HG03108 (cell line): ENCODE data around the gene CLEC16A.

Source experiments
- ATAC-seq: cut with Tn5 transposase; IDR thresholded peaks from one replicate; pipeline ENCODE4 v1.9.1; 2021; ENCODE audit warnings: moderate library complexity; ENCODE audit not compliant: unreplicated experiment

CLEC16A gene

DNA sequence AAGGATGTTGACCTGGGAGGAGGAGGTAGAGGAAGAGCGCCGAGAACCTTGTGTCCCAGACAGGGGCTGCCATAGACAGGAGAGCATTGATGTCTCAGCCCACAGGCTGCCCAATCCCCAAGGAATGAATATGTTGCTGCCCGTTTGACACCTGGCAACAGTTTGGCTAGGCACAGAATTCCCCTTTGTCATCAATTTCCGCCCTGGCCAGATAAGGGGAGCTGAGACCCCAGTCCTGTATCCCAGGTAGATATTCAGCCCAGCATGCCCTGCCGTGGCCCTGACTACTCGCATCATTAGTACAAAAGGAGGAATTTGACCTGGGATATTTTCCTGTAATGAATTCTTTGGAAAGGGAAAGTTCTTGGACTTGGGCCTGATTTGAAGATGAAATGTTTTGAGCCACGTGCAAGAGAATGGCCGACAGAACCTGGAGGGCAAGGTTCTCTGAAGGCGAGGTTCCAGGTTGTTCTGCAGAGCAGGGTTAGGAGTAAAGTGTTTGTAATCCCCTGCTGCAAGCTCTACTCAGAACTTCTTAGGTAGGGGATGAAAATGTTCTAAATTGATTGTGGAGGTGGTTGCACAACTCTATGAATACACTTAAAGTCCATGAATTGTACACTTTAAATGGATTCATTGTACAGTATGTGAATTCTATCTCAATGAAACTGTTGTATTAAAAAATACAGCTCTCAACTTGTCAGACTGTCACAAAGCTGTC is 202.8 kb downstream of the CLEC16A start:
- no peak for ATAC-seq

DNA sequence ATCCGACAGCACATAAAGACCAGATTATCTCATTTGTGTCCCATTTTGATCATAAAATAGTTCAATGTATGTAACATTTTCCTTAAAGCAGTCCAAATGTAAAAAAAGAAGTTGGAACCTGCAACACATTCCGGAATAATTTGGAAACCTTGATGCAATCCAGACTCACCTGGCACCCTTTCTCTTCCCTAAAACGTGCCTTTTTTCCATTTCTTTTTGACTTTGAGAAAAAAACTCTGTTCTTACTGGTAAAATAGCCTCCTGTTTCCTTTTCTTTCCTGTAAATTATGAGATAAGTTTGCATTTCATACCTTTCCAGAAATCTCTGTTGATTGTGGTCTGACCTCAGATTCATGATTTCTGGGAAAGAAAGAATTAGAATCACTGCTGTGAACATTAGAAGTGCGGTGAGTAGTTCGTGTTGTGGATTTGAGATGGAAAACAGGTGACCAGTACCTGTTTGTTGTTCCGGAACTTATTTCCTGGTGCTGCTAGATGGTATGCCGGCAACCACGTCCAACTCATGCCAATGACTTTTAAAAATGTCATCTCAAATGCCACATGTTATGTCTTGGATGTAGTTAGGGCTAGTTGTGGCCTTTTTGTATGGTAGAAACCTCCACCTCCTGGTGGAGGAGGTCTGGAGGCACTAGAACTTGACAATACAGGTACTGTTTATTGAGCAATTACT is 203.5 kb downstream of the CLEC16A start:
- ATAC-seq = no peak

DNA sequence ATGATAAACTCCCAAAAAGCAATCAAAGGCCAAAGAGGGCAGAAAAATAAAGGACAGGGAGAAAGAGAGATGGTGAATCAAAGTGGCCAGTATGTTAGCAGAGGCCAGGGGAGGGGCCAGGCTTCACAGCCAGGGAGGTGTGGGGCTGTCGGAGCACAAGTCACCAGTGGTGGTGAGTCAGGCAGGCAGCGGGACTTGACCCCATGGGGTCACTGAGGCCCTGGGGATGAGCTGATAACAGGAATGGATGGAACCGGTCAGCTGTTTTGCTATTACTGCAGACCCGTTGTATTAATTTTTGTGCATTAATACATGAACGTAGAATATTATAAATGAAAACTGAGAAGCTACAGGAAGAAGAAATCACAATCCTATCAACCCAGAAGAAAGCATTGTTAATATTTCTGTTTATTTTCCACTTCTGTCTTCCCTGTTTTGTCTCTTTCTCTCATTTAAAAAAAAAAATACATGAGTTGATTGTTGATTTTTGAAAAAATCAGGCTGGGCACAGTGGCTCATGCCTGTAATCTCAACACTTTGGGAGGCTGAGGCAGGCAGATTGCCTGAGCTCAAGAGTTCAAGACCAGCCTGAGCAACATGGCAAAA is 204.8 kb downstream of the CLEC16A start:
- ATAC-seq = no peak

DNA sequence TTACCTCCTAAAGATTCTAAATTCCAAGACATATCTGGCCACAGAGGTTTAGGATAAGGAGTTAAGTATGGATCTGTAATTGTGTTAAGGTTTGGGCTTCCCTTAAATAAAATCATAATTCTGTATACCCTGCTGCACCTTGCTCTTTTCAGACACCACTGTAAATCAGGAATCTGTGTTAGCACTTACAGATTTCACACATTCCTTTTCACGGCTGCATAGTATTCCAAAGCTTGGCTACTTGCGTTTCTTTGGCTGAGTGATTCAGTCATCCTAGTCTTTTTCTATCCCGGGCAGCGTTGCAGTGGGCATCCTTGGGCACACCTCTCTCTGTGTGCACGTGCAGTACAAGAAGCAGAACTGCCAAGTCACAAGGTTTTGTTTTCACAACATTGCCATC is 205.8 kb downstream of the CLEC16A start:
- ATAC-seq = no peak

DNA sequence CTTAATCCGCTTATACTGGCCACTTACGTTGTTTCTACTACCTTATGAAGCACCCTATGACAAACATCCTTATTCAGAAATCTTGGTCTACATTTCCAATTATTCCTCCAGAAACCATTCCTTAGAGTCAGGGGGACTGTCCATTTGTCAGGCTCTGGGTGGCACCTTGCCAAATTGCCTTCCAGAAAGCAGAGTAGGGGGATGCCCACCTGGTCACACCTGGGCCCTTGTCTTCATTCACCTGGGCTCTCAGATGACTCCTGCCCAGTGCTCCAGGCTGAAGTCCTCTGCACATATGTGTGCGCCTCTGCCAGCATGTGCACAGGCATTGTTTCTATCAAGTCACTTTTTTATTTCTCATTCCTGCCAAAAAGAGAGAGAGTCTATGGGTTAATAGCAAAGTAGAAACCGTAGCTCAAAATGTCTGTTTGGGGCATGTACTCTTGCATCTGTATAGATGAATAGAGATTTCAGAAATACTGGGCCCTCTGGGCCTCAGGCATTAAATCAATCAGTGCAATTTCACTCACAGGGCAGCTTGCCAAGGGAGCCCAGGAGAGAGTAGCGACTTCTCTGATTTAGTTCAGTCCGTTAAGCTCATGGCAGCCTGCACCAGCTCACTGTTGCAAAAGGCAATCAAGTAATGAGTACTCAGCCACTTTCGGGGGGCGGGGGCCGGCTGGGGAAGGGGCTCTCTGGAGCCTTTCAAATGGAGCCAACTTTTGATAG is 207.0 kb downstream of the CLEC16A start:
- ATAC-seq = no peak

DNA sequence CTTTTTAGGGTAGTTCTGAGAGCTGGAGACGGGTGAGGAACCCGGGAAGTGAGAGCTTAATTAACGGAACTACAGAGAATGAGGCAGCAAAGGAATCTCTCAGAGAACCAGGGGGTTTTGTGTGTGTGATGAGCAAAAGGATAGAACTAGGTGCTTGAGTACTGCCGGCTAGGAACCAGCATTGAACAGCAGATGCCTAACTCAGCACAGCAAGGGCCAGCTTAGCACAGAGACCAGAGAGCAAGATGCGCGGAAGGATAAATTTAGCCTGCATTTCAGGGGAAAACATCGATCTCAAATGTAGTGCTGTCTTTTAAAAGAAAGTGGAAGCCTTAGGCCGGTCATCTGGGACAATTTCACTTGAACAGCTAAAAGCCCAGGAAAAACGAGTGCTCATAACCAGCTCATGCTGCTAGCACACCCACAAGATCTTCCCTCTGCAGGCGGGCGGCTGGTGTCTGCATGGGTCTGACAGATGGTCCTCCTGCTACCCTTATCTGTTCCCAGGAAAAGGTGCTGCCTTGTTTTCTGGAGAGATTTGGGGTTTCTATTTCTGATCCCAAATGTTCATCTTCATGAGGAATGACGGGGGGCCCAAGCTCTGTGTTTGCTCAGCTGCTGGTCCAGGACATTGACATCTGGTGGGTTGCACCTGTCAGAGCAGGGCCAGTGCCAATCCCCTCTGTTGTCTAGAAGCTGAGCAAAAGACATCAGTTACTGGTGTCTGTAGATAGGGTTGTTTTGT is 207.7 kb downstream of the CLEC16A start:
- ATAC-seq = no peak

DNA sequence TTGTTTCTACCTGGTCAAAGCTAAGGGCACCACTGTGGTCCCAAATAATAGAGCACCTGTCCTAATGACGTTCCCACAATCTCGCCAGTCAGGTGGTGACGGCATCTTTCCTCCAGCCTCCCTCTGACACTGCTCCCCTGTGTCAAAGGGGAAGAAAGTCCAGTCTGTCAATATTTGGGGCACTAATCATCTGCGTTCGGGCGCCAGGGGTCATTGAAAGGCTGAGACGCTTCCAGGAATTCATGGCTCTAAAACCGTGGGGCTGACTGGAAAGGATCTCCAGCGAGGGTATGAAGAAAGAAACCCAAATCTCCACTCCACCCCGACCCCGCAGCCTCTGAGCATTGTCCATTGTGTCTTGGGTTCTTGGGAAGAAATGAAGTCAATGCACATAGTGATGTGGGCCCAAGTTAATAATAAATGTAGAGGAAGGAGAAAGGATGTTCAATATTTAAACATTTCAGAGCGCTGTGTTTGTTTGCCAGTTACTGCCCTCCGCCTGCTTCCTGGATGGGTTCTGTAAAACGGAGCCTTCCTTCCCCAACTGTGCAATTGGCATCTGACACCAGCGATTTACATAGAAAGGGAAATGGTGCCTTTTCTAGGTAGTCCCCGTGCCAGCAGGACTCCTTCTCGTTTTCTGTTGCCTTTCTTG is 208.4 kb downstream of the CLEC16A start:
- no peak for ATAC-seq

DNA sequence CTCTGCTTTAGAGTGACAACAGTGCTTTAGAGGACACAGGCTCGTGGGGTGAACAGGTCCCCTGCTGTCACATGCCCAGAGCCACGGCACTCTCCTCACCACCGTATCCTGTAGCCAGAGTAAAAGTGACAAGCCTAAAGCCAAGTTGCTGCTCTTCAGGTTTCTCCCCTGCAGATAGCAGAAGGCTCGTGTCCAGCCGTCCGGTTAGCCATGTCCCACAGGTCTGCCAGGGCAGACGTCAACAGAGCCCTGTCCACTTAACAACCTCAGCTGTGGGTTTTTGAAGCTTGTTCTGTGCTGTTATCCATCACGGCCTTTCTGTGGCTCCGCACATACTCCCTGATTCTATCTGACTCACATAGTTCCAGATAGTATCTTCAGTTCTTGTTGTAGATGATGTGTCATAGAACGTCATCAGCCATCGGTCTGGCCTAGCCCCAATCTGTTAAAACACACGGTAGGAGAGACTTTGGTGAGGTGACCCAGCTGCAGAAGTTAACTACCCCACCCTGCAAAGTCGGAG is 211.0 kb downstream of the CLEC16A start:
- no peak for ATAC-seq

DNA sequence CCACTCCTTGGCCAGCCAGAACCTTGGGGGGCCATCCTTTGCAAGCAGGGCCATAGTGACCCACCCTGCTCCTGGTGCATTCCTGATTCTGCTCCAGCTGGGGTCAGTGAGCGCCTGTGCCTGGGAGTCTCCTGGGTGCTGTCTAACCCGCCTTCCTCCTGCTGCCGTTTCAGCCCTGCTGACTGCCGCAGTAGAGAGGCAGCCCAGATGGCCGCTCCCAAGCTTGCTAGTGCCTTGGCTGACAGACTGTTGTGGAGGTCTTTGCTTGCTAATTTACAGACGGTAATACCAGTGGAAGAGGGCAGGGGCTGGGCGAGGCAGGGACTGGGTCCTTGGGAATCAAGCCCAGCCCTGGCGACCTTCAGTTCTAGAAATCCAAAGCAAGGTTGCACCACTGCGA is 212.0 kb downstream of the CLEC16A start:
- no peak for ATAC-seq

DNA sequence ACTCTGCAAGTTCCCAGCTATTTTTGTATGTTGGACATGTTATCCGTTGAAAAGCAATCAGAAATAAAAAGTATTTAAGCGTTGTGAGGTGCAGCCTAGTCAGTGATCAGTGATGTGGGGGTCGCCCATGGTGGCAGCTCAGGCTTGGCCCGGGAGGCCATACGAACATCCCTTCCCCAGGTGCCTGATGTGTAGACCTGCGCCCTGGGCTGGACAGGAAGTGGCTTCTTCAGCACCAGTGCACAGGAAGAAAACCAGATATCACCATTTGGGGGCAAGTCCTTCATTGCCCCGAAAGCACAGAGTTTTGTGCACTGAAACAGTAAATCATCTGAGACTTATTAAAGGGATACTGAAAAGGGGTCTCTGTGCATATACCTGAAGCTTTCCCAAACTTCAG is 212.8 kb downstream of the CLEC16A start:
- no peak for ATAC-seq

DNA sequence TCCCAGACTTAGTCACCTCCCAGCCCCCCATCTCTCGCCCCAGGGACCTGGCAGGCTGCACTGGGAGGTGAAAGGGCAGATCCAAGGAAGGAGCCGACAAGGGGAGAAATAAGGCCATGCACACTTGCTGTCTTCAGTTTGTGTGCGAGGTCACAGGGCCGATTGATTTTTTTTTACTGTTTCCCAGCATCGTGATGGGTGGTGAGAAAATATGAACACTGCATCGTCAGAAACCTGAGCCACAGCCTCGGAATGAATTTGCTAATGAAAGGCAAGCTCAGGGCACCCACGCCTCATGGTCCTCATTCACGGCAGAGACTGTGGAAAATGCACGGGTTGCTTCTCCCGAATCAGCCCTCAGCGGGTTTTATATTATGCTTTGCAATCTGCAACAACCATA is 213.7 kb downstream of the CLEC16A start:
- no peak for ATAC-seq

DNA sequence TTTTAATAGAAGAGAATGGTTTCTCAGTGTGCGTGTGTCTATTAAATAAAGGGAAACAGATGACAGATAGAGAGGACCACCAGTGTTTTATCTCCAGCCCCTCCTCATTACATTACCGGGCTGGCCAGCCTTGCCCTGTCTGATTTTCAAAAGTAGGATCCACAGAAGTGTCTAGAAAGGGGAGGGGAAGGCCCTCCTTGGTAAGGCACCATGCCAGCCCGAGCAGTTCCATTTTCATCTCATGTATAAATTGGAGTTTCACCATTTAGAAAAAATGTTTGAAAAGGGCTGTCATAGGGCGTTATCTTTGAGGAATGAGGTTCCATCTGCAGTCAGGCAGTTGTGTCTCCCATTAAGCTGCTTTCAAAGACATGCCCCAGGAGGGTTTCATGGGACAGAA is 214.9 kb downstream of the CLEC16A start:
- ATAC-seq = no peak

DNA sequence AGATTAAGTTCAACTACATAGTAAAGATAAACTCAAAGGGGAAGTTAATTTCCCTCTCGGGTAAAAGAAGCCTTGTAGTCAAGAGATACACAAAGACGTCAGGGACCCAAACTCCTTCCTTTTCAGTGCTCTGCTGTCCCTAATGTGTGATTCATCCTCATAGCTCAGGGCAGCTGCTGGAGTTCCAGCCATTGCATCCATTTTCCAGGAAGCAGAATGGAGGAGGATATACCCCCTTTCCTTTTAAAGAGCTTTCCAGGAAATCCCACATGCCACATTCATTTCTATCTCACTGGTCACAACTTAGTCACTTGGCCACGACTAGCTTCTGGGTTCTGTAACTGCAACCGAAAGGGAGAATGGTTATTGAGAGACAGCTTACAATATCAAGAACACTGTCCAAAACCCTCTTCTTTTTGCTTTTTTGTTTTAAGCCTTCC is 216.3 kb downstream of the CLEC16A start:
- no peak for ATAC-seq

DNA sequence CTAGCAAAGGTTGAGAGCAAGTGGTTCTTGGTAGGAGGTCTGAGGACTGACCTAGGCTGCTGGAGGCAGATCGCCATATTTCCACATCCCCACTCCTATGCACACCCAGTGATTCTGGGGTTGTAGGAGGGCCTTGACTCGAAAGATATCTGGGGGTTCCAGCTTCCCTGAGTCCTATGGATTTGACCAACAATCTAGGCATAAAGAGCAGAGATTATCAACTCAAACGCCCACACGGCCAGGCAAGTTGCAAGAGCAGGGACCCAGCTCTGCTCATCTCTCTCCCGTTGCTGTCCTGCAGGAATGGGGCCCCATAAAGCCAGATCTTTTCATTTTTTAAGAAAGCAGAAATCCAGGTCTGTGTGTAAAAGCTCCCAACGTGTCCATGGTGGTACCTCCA is 217.1 kb downstream of the CLEC16A start:
- no peak for ATAC-seq

DNA sequence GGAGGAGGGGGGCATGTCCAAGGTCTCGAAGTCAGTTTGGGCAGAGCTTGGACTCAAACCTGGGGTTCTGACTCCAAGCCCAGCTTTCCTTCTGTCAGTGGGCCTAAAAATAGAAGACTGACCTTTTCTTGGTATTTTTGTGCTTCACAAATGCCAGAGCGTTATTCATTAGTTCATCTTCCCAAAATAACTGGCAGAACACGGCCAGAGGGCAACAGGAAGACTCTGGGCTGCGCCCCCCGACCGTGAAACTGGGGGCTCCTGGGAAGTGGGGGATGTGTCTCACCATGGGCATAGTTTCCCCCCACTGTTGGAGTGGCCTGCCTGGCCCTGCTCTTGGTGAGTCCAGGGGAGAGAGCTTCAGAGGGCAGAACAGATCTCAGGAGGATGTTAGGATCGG is 217.6 kb downstream of the CLEC16A start:
- ATAC-seq = no peak

DNA sequence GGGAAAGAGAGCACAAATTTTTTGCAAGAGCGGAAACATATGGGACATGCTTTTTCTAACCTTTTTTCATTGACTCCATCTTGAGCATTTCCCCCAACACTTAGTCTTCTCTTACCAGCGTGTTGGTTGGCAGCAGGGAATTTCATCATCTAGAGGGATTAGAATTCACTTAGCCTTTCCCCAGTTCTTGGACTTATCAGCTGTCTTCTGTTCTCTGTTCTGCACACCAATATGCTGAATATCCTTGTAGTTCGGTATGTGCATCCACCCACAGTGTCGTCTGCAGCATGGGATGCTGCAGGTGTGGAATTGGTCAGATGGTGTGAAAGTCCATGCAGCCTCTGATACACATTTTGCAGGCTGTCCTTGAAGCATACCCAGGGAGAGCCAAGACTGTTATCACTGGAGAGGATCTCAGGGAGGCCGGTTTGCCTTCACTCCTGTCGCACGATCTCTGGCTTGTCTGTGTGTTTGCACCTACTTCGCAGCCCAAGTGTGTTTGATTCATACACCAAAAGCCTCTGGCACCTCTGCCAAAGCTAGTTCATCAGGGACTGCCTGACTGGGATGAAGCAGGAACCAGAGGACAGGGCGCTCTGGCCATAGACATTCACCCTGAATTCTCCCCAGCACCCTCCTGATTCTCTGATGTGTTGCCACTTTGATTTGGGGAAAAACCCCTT is 218.4 kb downstream of the CLEC16A start:
- no peak for ATAC-seq

DNA sequence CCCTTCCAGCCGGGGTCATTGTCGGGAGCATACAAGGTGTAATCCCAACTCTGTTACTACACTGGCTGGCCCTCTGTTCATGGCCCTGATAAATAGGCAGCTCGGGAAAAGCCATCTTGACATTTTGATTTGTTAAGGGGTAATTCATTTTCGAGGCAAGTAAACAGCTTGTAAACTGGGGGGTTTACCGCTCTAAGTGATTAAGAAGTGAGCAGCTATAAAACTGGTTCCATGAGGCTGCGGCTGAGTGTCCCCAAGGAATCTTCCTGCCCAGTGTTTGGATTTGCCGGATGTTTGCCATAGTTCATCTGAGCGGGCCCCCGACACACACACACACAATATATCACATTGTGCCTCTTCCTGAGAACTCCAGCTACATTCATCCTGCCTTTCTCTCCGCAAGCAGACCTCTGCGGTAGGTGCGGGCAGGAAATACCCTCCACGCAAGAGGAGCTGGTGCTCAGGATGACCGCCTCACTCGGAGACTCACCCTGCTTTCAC is 219.4 kb downstream of the CLEC16A start:
- no peak for ATAC-seq

DNA sequence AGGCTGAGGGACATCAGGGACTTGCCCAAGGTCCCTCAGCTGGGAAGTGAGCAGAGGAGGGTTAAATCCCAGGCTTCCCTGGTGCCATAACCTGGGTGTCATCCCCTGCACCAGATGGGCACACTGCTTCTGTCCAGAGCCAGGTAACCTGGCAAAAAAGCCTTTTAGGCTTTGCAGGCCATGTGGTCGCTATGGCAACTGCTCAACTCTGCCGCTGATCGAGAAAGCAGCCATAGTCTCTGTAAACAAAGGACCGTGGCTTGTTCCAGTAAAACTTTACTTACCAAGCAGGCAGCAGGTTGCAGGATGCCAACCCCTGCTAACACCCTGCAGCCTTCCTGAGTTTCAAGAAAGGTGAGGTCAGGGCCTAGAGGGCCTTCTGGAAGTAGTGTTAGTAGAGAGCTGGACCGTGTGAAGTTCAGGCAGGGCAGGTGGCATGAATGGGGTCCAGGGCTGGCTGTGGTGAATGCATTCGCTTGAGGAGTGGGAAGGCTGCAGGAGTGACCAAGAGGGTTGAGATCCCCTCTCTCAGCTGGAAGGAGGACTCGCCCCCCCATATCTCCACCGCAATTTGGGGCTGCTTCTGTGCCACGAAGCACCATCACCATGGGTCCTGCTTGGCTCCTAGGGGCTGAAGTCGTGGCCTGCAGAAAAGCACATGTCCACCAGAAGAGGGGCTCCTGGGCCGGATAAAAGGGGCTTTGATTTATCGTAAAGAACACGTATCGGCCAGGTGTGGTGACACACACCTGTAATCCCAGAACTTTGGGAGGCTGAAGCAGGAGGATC is 220.3 kb downstream of the CLEC16A start:
- no peak for ATAC-seq

DNA sequence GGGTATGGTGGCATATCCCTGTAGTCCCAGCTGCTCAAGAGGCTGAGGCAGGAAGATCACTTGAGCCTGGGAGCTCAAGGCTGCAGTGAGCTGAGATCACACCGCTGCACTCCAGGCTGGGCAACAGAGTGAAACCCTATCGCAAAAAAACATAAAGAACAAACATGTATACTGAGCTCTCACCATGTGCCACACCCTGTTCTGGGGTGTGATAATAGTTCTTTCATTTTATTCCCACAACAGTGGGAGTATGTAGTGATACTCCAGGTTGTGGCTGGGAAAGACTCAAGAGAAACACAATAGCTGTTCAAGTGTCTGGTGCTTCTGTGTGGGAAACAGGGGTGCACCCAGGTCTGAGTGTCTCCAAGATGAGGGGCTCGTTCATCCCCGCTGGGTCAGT is 221.0 kb downstream of the CLEC16A start:
- ATAC-seq = no peak
